Mucosa of stomach (tissue), 1 donor: ENCODE measurements around the gene ATP7A.

Experiments
- H3K27me3 ChIP-seq: one replicate; pipeline ENCODE4 v1.7.0; 2013; ENCODE audit warnings: mild to moderate bottlenecking, low read length; ENCODE audit not compliant: control insufficient read depth, insufficient read depth
- H3K36me3 ChIP-seq: one replicate; pipeline ENCODE4 v1.7.0; 2013; ENCODE audit warnings: low read length; ENCODE audit not compliant: control insufficient read depth, insufficient read depth
- H3K4me1 ChIP-seq: one replicate; pipeline ENCODE4 v1.7.0; 2013; ENCODE audit warnings: mild to moderate bottlenecking, low read length; ENCODE audit not compliant: control insufficient read depth, insufficient read depth
- H3K4me3 ChIP-seq: one replicate; pipeline ENCODE4 v1.7.0; 2013; ENCODE audit warnings: low read length
- H3K9ac ChIP-seq: one replicate; pipeline ENCODE4 v1.7.0; 2013; ENCODE audit warnings: mild to moderate bottlenecking, low read length, moderate library complexity
- H3K9me3 ChIP-seq: one replicate; pipeline ENCODE4 v1.7.0; 2013; ENCODE audit warnings: mild to moderate bottlenecking, low read length, moderate library complexity; ENCODE audit not compliant: control insufficient read depth
- donor health status: Pancreatic carcinoma.

ATP7A gene

DNA sequence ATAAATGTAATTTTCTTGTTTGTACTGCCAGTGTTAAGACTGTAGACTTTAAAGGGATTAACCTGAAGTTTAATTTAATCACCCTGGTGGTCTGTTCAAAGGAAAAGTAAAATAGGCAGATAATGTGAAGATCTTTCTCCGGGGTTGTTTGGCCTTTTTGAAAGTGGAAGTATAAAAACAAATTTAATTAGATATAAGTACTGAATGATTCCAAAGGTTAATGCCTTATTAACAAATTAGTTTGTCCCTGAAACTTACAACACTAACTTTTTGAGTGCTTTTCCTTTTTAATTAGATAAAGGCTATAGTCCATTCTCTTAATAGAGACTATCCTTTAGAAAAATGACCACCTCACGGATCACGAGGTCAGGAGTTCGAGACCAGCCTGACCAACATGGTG is 69.4 kb downstream of the ATP7A start:
- Histone ChIP-seq H3K27me3 (no peaks in the 10 kb centered on the region), H3K9ac (no peak overlapping the region), H3K4me3 (no peak overlapping the region), H3K36me3 (no peaks in the 10 kb centered on the region), H3K4me1 (no peaks in the 10 kb centered on the region), H3K9me3 (no peaks in the 10 kb centered on the region)

DNA sequence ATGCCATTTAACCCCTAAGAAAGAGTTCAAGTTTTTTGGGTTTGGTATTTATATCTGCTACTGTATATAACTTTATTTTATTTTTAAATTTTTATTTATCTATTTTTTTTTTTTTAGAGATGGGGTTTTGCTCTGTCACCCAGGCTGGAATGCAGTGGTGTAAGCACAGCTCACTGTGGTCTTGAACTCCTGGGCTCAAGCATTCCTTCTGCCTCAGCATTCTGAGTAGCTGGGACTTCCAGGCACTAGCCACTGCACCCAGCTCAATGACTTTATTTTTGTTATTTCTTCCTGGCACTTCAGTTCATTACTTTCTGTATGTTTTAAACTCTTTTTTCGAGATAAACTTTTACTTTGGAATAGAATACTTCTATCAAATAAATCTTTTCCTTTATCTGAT is 101.4 kb downstream of the ATP7A start:
- Histone ChIP-seq H3K36me3 (no peaks in the 10 kb centered on the region), H3K9me3 (no peaks in the 10 kb centered on the region), H3K27me3 (no peaks in the 10 kb centered on the region), H3K9ac (no peak overlapping the region), H3K4me3 (no peak overlapping the region), H3K4me1 (no peaks in the 10 kb centered on the region)

DNA sequence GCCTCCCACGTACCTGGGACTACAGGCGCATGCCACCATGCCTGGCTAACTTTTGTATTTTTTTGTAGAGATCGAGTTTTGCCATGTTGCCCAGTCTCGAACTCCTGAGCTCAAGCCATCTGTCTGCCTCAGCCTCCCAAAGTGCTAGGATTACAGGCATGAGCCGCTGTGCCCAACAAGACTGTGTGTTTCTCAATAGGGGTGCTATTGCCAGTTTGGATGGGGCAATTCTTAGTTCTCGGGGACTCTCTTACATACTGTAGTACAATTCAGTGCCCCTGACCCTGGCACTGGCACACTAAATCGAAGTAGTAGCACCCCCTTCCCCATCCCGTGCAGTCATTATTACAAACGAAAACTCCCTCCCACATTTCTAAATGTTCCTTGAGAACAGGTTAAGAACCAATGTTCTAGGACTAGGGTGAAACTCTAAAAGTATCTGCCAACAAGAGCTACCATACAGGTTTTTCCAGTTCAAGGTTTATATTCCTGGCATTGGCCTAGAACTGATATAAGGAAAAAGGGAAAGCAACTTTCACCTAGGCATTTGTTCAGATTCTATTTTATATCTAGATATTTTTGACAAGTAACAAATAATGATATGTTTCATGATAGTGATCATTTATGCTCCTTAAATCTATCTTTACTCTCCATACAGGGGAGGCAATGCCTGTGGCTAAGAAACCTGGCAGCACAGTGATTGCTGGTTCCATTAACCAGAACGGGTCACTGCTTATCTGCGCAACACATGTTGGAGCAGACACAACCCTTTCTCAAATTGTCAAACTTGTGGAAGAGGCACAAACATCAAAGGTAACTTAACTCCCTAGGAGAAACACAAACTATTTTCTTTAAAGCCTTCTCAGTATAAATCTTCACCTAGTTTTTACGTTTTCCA is 109.3 kb downstream of the ATP7A start:
- Histone ChIP-seq H3K27me3 (no peaks in the 10 kb centered on the region), H3K4me3 (no peak overlapping the region), H3K36me3 (no peaks in the 10 kb centered on the region), H3K9ac (no peak overlapping the region), H3K4me1 (peaks cover 9% of the 10 kb centered on the region), H3K9me3 (no peaks in the 10 kb centered on the region)

DNA sequence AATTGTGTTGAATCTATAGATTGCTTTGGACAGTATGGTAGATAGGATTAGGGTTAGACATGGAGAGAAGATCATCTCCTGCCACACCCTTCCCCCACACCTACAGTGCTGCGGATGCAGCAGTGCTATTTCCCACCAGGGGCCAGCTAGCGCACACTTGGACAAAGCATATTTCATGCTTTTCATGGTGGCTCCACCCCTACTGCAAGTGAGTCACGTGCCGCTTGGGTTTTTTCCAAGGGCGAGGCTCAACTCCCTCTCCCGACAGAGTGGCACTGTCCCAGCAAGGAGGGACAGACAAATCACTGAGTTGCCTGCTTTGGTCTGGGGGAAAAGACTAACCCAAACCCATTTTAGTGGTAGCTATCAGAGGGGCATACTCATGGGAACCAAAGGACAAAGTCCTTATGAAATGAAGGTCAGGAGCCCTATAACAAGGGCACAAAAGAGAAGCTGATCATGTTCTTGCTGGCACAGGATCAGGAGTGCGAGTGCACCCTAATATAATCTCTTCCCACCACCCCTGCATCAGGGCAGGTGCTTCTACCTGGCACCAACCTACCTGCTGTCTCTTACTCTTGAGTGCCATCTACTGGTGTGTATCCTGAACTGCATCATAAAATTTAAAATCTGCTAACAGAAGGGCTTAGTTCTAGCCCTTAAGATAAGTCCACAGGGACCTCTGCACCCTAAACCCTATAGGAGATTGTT is 114.0 kb downstream of the ATP7A start:
- peaks cover 6% of the 10 kb centered on the region for H3K4me1 ChIP-seq
- H3K4me3 ChIP-seq, result no peak overlapping the region
- H3K9me3 ChIP-seq, result no peaks in the 10 kb centered on the region
- H3K27me3 ChIP-seq, result no peaks in the 10 kb centered on the region
- H3K9ac ChIP-seq, result no peak overlapping the region
- H3K36me3 ChIP-seq, result no peaks in the 10 kb centered on the region

DNA sequence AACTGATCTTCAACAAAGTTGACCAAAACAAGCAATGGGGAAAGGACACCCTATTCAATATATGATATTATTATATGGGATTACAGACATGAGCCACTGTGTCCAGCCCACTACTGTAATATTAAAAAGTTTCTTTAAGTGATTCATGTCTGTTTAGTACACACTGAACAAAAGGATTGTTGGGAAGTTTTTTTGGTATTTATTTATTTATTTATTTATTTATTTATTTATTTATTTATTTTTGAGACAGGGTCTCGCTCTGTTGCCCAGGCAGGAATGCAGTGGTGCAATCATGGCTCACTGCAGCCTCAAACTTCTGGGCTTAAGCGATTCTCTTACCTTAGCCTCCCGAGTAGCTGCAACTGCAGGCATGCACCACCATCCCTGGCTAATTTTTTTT is 117.3 kb downstream of the ATP7A start:
- Histone ChIP-seq H3K9ac (no peak overlapping the region), H3K9me3 (no peaks in the 10 kb centered on the region), H3K27me3 (no peaks in the 10 kb centered on the region), H3K36me3 (no peaks in the 10 kb centered on the region), H3K4me1 (no peaks in the 10 kb centered on the region), H3K4me3 (no peak overlapping the region)

DNA sequence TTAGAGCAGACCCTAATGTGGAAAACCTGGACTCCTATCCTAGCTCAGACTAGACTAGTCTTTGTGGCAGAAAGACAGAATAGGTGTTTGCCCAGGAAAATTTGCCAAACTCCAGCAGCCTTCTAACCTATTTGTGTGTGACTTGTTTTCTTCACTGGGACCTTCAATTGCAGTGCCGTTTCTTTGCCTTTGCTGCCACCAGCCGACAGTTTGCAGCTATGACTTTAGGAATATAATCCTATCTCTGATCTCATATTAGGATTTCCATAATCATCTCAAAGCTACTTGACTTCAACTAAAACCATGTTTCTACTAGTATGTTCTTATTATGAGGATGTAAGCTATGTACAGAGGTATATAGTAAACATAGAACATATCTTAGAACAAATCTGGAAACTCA is 119.2 kb downstream of the ATP7A start:
- no peaks in the 10 kb centered on the region for H3K27me3 ChIP-seq
- no peaks in the 10 kb centered on the region for H3K36me3 ChIP-seq
- H3K4me1 ChIP-seq, result no peaks in the 10 kb centered on the region
- no peak overlapping the region for H3K9ac ChIP-seq
- H3K9me3 ChIP-seq, result no peaks in the 10 kb centered on the region
- H3K4me3 ChIP-seq, result no peak overlapping the region

DNA sequence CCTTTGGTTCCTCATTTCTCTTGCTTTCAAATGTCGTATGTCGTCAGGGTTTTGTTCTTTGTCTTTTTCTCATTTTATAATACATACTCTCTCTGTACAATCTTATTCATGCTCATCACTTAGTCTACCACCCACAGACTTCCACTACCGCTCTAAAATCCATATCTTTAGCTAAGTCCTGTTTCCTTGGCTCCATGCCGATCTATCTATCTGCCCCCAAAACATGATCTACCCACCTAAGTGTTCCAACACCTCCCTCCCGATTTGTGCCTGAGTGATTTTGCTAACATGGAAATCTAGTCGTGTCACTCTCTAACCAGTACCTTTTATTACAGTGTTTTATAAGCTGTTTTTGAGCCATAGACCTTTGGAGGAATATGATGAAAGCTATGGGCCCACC is 124.6 kb downstream of the ATP7A start:
- no peaks in the 10 kb centered on the region for H3K27me3 ChIP-seq
- no peaks in the 10 kb centered on the region for H3K9me3 ChIP-seq
- no peak overlapping the region for H3K9ac ChIP-seq
- H3K4me3 ChIP-seq, result no peak overlapping the region
- no peaks in the 10 kb centered on the region for H3K36me3 ChIP-seq
- no peaks in the 10 kb centered on the region for H3K4me1 ChIP-seq

DNA sequence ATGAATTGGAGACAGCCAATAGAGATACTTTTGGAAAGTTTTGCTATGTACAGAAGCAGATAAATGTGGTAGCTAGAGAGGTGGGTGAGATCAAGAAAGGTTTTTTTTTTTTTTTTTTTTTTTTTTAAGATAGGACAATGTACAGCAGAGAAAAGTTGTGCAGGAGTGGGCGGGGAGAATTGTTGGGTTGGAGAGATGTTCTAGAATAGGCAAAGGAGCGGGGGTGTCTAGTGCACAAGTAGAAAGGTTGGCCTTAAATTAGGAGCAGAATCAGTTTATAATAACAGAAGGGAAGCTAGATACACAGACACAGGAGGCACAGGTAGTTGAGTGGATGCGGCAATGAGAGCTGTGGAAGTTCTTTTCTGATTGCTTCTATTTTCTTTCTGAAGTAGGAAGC is 127.4 kb downstream of the ATP7A start:
- Histone ChIP-seq H3K4me3 (no peak overlapping the region), H3K4me1 (no peaks in the 10 kb centered on the region), H3K9me3 (no peaks in the 10 kb centered on the region), H3K9ac (no peak overlapping the region), H3K36me3 (no peaks in the 10 kb centered on the region), H3K27me3 (no peaks in the 10 kb centered on the region)

DNA sequence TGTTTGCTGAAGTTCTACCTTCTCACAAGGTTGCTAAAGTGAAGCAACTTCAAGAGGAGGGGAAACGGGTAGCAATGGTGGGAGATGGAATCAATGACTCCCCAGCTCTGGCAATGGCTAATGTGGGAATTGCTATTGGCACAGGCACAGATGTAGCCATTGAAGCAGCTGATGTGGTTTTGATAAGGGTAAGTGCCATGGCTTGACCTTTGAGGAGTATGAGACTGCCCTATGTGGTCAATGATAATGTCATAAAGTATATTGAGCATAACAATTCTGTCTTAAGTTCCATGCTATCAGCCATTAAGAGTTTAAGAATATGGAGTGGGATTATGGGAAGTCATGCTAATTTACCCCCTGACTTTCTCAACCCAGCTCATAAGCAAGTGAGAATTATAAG is 132.1 kb downstream of the ATP7A start:
- no peaks in the 10 kb centered on the region for H3K36me3 ChIP-seq

DNA sequence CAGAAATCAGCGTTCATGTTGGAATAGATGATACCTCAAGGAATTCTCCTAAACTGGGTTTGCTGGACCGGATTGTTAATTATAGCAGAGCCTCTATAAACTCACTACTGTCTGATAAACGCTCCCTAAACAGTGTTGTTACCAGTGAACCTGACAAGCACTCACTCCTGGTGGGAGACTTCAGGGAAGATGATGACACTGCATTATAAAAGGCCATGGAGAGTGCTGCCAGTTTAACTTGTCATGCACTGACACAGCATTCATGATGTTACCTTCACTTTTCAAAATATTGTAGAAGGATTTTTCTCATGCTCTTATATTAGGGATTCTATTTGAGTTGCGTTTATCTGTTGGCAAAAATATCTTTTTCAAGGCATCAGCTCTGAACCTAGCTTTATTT is 135.9 kb downstream of the ATP7A start:
- H3K4me1 ChIP-seq, result no peaks in the 10 kb centered on the region
- no peak overlapping the region for H3K9ac ChIP-seq
- no peaks in the 10 kb centered on the region for H3K9me3 ChIP-seq
- H3K4me3 ChIP-seq, result no peak overlapping the region
- H3K36me3 ChIP-seq, result no peaks in the 10 kb centered on the region
- H3K27me3 ChIP-seq, result no peaks in the 10 kb centered on the region

More for the DNA sequence above, 132.1 kb downstream of the ATP7A start:
- no peaks in the 10 kb centered on the region for H3K9me3 ChIP-seq
- H3K4me3 ChIP-seq, result no peak overlapping the region
- H3K27me3 ChIP-seq, result no peaks in the 10 kb centered on the region
- H3K4me1 ChIP-seq, result no peaks in the 10 kb centered on the region
- H3K9ac ChIP-seq, result no peak overlapping the region

DNA sequence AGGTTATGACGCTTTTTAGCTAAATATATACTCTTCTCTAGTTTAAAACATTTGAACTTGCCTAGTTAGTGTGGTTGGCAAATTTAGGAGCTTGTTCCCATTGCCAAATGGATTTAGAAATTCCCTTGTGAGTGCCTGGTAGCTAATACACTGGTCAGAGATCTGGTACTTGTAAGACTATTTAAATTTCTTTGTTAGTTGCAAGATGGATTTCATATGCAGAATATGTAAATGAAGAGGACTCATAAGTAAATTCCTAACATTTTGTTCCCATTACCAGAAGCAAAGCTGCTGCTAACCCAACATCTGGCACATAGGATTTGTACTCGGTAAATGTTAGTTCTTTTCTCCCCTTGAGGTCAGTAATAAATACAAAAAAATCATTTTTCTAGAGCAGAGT is 137.6 kb downstream of the ATP7A start:
- Histone ChIP-seq H3K4me1 (no peaks in the 10 kb centered on the region), H3K27me3 (no peaks in the 10 kb centered on the region), H3K9ac (no peak overlapping the region), H3K9me3 (no peaks in the 10 kb centered on the region), H3K4me3 (no peak overlapping the region), H3K36me3 (no peaks in the 10 kb centered on the region)

DNA sequence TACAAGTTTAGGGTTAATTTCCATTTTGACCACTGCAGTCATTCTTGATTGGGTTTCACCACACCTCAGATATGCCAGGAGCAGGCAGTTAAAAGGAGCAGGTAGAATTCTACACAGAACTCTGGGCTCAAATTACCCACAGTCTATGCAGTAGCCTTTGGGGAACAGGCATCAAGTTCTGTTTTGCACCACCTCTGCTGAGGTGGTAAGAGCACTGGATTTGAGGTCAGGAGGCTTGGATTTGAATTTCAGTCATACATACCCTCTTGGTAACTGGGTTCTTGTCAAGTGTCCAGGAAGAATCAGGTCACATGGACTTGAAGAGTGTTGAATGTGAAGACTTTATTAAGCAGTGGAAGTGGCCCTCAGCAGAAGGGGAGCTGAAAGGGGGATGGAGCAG is 153.2 kb downstream of the ATP7A start:
- H3K4me1 ChIP-seq, result peaks cover 6% of the 10 kb centered on the region
- no peaks in the 10 kb centered on the region for H3K9me3 ChIP-seq
- no peaks in the 10 kb centered on the region for H3K36me3 ChIP-seq

More for the DNA sequence above, 153.2 kb downstream of the ATP7A start:
- H3K27me3 ChIP-seq, result no peaks in the 10 kb centered on the region
- H3K4me3 ChIP-seq, result no peak overlapping the region
- no peak overlapping the region for H3K9ac ChIP-seq
